Ureter (tissue), 1 donor: ENCODE measurements around the gene CHST2. TPM values are rescaled to one million over a fixed set of nuclear protein-coding genes. Genes with fewer than 3 reads are reported as not detected.
"Not testable (repeated sequence)": the region's sequence is repeated elsewhere in the genome, so short reads cannot be mapped to it uniquely, and the experiment has no call there.

ENCODE experiments used
- DNase-seq: peaks from one replicate; pipeline ENCODE4 v3.0.0-alpha.2; 2020; ENCODE audit warnings: low spot score
- total RNA-seq: library from RNA; stranded (reverse); gene quantifications from one replicate; pipeline ENCODE4 v1.2.4, GENCODE V29; 2023
- donor health status: DM: yes; HTN: yes; CAD: no.

CHST2 gene, protein sequence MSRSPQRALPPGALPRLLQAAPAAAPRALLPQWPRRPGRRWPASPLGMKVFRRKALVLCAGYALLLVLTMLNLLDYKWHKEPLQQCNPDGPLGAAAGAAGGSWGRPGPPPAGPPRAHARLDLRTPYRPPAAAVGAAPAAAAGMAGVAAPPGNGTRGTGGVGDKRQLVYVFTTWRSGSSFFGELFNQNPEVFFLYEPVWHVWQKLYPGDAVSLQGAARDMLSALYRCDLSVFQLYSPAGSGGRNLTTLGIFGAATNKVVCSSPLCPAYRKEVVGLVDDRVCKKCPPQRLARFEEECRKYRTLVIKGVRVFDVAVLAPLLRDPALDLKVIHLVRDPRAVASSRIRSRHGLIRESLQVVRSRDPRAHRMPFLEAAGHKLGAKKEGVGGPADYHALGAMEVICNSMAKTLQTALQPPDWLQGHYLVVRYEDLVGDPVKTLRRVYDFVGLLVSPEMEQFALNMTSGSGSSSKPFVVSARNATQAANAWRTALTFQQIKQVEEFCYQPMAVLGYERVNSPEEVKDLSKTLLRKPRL
- 8.1 TPM for total RNA-seq

DNA sequence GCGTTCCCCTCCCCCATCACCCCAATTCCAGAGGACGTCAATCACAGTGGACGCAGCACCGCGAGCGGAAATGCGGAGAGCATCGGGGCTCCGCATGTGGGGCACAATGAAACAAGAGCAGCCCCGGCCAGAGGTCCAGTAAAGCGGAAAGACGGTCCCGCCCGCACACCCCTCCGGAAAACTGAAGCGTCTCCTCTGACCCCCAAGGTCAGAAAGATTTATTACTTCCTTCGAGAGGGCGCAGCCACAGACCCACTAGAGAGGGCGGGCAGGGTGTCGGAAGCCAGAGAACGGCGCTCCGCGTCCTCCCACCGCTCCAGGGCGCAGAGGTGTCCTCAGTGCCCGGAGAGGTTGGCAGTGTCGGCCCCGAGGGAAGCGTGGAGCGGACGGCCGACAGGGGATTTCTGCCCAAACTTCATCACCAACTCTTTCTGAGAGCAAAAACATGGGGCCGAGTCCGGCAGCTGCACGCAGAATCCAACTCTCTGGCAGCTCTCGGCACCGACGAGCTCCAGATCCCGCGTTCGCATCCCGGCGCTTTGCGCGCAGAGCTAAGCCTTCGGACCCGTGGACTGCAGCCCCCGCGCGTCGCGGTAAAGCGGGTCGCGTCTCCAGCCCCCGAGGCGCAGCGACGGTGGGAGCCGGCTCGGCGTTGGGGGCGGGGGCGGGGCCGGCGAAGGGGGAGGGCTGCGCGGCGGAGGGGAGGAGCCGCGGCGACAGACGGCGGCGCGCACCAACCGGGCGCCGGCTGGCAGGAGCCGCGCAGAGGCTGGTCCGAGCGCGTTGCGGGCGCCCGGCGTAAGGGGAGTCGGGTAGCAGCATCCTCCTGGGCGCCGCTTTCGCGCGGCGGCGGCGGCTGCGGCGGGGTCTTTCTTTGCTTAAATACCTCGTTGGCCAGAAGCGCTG lies at the start of gene CHST2:
Gene CHST2, plus strand, starts transcription at position 763 of the 906 bp plus-strand sequence. CDS start 1,046 bp downstream, outside the sequence.
- peak; percentile 57 for DNase-seq

DNA sequence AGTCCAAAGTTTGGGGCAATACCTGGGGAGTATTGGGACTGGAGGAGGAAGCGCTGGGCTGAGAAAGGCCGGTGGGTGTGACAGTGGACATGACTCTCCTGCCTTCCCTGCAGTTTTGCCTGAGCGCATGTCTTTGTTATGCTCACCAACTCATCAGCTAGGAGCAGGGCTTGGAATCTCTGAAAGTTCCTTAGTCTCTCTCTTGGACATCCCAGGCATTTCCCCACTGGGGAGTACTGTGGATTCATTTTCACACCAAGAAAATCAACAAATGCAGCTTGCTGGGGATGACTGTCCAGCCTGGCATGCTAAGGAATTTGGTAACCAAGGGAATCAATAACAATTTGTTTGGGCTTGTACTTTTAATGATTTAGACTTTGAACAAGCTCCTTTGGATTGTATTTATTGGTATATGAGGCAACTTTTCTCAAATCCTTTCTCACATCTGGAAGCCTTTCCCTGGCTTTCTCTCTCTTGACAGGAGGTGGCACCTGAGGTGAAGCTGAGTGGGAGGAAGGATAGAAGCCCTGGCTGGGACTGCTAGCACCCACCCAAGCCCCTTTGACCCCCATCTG lies 48.5 kb upstream of the CHST2 start:
- no peak for DNase-seq

DNA sequence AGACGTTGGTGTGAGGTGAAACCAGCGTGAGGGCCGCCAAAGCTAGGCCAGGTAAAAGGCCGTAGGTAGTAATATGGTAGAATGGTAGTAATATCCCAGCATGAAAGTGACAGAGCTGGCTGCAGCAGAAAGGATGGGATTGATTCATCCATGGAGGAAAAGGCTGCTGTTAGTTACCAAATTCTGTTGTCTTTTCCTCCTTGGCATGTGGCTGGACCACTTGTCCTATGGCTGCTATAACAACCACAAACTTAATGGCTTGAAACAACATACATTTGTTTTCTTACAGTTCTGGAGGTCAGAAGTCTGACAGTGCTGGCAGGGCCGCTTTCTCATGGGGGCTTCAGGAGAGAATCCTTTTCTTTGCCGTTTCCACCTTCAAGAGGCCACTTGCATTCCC lies 47.8 kb upstream of the CHST2 start:
- DNase-seq = no peak

DNA sequence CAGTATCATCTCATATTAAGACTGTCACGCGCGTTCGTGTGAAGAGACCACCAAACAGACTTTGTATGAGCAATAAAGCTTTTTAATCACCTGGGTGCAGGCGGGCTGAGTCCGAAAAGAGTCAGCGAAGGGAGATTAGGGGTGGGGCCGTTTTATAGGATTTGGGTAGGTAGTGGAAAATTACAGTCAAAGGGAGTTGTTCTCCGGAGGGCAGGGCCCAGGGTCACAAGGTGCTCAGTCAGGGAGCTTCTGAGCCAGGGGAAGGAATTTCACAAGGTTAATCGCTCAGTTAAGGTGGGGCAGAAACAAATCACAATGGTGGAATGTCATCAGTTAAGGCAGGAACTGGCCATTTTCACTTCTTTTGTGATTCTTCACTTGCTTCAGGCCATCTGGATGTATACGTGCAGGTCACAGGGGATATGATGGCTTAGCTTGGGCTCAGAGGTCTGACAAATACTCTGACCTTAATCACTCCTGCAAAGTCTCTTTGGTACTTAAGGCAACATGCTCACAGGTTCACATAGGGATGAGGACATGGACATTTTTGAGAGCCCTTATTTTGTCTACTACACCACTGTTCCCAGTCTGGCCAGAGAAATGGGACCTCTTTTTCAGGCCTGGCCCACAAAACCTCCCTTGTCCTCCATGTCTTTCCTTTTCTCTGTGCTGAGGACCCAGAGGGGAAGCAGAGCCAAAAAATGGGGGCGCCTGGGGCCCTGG lies 47.1 kb upstream of the CHST2 start:
- not testable (repeated sequence) for DNase-seq

DNA sequence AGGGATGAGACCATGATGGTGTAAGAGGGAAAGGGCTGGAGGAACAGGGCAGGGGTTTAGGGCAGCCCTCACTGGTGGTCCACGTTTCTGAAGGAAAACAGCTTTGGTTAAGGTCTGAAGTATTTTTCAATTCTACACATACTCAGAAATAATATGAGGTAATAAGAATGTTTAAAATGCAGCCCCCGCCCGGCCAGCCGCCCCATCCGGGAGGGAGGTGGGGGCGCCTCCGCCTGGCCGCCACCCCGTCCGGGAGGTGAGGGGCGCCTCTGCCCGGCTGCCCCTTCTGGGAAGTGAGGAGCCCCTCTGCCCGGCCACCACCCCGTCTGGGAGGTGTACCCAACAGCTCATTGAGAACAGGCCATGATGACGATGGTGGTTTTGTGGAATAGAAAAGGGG lies 46.0 kb upstream of the CHST2 start:
- DNase-seq = not testable (repeated sequence)

DNA sequence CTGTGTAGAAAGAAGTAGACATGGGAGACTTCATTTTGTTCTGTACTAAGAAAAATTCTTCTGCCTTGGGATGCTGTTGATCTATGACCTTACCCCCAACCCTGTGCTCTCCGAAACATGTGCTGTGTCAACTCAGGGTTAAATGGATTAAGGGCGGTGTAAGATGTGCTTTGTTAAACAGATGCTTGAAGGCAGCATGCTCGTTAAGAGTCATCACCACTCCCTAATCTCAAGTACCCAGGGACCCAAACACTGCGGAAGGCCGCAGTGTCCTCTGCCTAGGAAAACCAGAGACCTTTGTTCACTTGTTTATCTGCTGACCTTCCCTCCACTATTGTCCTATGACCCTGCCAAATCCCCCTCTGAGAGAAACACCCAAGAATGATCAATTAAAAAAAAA lies 45.6 kb upstream of the CHST2 start:
- DNase-seq = not testable (repeated sequence)

DNA sequence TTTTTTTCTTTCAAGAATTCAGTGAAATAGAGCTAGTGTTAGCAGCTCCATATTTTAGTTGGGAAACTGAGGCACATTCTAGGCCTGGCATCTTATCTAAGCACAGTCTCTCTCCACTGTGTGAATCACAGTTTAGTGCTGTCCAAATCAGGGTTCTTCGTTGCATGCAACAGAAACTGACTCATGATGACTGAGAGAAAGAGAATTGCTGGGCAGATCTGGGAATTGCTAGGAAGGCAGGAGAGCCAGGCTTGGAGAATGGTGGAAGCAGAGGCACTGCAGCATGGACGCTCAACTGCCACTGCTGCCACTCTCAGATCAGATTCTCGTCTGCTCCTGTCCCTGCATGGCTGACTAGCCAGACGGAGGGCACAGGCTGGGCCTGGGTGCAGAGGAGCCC lies 40.7 kb upstream of the CHST2 start:
- no peak for DNase-seq

DNA sequence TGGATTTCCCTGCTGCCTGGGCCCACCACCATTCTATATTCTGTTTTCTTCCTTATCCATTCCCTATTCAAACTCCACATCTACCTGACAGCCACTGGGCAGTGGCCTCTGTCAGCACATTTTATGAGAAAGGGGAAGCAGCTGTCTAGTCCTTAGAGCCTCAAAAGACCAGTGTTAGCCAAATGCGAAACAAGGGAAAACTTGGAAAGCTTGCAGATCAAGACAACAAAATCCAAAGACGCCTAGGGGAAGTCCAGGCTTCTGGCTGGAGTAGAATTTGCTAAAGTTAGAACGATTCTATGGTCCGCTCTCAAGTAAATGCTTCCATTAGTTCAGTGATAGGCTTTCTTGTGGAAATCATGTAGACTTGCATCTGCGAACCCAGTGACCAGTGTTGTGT lies 39.4 kb upstream of the CHST2 start:
- DNase-seq = no peak

DNA sequence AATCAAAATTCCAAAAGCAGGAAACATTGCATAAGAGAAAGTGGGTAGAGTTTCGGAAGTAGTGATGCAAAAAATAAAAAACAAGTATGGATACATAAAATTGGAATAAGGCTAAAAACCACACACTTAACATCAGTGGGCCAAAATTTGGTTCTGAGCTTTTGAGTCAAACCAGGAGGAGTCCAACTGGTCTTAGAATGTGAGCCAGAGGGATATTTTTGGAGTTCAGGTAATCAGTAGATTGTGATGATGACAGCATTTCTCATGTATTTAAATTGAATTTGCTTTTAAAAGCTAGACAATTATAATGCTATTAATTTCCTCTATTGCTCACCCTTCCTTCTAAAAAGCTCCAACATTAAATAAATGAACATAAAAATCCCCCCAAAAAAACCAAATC lies 38.2 kb upstream of the CHST2 start:
- no peak for DNase-seq

DNA sequence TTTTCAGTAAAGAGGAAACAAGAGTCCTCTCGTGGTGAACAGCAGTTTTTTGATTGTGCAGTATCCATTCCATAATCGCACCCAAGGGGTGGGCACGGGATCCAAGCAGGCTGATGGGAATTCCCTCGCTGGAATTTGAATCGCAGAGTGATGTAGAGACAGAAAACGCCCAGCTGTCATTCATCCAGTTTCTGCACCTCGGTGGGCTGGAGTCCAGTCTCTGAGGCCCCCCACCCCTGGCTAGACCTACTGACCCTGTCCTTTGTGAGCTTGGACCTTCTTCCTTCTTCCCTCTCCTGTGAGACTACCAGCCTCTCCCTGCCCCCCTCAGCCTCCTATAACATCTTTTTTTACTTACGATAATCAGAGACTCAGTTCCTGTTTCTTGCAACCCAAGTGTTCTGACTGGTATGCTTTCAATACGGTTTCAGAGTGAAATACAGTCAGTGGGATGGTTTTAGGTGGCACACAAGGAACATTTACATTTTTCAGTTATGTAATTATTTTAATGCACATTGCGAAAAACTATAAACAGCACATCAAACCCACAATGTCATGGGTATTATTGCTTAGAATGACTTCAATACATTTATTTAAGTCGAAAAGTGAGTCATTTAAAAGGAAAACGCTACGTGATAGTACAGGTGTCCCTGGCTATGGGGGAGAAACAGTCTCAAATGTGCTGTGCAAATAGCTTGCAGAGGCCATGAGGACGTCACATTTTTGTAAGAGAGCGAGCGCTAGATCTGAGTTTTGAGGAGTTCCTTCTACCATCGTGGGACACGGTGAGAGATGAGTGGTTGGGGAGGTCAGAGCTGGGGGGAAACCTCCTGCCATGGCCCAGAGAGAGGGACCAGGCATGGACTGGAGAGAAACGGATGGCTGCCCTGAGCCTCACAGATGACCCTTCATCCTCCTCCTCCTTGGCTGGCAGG lies 37.5 kb upstream of the CHST2 start:
- no peak for DNase-seq

DNA sequence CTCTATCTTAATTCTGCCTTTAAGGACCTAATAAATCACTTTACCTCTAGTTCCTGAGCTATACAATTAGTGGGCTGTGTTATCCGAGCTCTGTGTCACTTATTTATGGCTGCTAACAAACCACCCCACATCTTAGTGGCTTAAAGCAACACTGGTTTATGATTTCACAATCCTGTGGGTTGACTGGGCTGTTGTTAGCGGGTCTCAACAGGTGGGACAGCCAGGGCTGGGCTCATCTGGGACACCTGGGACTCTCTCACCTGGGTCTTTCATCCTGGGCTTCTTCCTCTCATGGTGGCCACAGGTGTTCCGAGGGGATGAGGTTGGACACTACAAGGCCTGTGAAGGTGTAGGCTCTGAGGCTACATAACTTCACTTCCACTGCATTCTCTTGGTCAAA lies 35.8 kb upstream of the CHST2 start:
- DNase-seq = no peak

DNA sequence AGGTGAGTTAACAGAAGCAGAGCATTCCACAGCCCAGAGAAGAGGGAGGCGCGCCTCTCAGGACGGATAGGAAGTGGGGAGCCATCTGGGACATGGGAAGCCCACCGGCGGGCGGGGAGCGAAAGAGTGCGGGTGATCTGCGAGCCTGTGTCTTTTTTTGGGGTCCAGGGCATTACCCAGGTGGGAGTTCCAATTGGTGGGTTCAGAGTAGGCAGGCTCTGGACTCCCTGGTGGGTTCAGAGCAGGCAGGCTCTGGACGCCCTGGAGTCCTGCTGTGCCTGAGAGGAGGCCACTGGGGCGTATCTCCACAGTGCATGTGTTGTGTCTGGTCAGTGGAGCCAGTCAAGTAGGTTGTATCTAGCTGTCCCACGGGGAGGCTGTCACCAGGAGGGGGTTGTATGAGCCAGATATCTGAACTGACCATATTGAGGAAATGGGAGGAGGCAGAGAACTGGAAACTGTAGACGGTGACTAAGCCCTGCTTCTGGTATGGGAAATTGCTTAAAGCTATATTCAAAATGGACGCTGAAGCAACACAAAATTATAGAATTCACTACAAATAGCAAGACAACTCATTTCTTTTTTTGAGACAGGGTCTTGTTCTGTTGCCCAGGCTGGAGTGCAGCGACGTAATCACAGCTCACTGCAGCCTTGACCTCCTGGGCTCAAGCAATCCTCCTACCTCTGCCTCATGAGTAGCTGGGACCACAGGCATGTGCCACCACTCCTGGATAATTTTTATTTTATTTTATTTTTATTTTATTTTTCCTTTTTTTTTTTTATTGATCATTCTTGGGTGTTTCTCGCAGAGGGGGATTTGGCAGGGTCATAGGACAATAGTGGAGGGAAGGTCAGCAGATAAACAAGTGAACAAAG lies 34.5 kb upstream of the CHST2 start:
- no peak for DNase-seq

DNA sequence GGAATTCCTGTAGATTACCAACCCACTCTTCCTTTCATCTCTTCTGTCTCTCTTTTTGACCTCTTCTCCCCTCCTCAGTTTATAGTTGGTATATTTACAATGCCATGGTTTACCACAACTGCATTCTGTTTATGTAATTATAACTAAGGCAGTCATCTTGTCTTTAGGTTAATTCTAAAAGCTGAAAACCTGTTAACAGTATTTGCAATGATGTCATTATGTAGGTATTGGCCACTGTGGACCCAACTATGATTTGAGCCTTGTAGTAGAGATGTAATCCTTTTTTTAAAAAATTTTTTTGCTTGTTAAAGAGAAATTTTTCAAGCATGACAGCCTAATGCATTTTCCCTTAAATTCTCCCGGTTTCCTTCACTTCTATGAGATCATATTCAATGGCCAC lies 30.7 kb upstream of the CHST2 start:
- no peak for DNase-seq

DNA sequence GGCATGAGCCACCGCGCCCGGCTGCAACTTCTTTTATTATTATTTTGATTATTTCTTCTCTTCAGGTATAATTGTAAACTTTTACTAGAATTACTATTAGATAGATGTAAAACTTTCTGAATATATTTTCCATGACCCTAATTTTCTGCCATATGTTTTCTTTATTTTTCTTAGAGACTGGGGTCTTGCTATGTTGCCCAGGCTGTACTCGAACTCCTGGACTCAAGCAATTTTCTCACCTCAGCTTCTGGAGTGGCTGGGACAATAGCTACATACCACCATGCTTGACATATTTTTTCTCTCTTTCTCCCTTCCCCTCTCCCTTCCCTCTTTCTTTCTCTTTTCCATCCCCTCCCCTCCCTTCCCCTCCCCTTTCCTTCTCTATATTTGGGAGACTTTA lies 29.6 kb upstream of the CHST2 start:
- DNase-seq = no peak

DNA sequence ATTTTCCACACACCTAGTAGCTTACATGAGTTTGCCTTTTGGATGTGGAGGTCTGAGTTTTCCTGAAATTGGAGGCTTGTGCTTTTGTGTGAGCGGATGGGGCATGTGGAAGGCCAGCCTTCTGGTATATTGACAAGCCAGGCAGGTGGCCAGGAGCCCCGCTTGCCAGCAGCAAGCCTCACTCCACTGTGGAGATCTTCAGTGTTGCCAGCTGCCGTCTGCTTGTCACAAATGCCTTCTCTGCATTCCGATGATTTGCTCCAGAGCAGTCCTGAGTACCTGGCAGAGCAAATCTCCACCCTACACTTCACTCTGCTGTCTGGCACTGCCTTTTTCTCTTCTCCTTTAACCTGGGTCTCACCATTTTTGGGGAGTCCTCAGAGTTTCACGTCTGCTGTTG lies 29.1 kb upstream of the CHST2 start:
- no peak for DNase-seq

DNA sequence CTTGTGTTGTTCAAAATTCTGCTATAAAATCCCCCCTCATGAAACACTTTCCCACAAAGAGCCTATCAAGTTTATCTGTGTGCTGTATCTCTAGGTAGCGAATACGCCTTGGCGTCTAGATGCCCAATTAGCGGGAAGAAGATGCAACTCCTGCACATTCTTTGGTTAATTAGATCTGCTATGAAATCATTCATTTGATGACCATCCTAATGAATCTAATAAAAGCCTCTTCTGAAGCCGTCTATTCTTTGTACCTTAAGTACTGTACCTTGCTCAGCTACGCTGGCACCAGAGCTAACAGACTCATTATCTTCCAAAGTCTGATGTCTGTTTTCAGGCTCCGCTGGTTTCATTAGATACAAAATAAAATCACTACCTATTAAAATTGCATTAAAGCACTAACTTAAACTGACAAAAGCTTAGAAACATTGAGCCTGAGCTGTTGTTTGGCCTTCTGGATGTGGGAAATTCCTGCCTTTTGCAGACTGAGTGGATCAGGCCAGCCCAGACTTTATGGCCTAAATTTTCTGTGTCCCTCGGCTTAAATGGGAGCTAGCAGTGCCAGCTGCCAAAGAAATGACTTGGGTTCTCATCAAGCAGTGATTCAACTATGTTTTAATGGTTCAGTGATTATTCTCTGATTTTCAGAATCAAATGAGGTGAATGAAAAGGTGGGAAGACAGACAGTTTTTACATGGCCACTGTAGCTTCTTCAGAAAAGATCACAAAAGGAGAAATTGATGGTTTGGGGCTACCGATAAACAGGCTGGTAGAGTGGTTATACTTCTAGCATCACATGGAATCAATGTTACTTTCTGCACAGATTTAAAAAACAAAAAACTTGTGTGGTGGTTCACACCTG lies 28.4 kb upstream of the CHST2 start:
- no peak for DNase-seq

DNA sequence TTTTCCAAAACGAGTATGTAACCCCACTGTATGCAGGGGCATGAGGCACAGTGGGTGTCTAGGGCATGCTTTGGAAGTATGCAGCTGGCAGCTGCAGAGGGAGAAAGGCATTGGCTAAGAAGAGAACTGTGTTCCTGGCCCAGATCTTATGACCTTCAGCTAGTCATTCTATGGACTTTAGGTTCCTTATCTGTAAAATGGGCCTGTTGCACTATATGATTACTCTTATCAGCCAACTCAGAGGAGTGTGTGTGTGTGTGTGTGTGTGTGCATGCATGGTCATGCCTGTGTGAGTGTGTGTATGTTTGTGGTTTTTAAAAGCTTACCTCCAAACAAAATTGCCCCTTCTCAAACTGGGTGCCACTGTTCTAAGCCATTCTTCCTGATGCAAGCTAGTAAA lies 27.4 kb upstream of the CHST2 start:
- no peak for DNase-seq

DNA sequence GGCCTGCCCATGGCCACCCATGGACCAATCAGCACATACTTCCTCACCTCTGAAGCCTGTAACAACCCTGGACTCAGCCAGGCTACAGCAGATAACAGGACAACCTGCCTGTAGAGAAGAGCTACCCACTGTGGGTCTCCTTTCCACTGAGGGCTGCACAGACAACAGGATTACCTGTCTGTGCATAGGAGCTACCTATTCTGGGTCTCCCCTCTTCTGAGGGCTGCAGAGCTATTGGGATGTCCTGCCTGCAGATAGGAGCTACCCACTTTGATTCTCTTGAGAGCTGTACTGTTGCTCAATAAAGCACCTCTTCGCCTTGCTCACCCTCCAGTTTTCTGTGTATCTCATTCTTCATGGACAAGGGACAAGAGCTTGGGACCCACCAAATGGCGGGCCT lies 23.8 kb upstream of the CHST2 start:
- no peak for DNase-seq
